GM19328 (cell line): ENCODE results near the gene TRPV6.

Experiments
- ATAC-seq: cut with Tn5 transposase; IDR thresholded peaks from one replicate; pipeline ENCODE4 v1.9.1; 2021; ENCODE audit warnings: mild to moderate bottlenecking, moderate library complexity; ENCODE audit not compliant: unreplicated experiment

TRPV6 gene

DNA sequence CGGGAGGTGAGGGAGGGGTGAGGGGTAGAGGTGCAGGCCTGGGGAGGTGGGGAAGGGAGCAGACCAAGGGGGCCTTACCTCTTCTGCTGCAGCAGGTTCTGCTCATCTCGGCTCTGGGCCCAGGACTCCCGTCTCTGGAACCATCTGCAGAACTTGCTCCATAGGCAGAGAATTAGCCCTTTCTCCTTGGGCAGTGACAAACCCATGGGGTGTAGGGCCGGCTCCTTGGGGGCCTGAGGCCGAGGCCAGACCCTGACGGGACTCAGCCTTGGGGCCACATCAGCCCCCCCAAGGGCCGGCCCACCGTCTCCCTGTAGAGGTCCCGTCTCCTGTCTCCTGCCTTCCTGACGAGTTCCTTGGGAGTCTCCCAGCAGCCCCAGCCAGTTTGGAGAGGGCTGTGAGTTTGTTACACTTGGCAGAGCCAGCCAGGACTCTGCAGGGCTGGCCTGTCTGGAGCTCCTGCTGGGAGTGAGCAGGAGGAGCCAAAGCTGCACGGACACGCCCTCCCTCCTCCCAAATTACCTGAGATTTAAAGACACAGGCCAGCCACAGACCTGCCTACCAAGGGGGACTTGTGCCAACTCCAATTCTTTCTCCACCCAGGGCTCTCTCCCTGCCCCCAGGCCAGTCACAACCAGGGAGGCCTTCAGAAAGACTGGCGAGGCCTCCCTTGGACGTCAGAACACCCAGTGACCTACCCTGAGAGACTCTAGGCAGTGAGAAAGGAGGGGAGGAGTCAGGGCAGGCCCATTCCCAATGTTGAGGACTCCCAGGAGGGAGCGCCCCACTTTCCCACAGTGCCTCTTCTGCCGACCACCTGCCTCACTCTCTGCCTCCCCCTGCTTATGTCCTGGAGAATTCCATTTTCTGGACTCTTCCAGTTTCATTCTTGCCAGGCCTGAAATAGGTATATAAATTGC is at the start of gene TRPV6:
TRPV6 (minus strand) TSS at position 435 of the 920 bp plus-strand sequence.
- ATAC-seq = no peak

DNA sequence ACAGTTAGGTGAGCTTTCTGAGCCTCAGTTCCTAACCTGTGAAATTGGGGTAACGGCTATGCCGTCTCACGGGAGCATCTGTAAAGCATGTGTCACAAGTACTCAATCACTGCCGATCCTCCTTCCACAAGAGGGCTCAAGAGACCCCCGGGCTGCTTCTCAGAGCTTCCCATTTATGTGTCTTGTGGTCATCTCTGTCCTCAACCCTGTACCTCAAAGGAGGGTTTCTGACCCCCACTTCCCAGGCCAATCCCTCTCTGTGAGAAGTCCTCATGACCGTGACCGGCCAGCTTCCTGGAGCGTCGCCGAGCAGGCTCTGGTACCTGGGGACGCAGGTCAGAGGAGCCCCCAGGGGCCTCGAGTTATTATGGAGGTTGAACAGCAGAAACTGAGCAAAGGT is 48.5 kb upstream of the TRPV6 start:
- ATAC-seq = no peak

DNA sequence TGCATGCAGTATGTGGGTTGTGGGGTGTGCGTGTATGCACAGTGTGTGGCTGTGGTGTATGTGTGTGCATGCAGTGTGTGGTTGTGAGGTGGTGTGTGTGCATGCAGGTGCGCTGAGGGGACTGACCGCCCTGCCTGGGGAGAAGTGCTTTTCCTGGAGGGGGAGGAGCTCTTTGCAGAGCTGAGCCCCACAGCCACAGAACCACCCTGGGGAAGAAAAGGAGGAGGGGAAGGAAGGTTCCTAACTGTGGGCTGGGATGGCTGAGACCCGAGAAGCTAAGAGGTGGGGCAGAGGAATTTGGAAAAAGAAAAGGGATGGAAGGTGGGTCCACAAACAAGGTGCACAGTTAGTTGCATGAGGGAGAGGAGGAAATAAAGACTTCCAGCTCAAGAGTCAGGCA is 48.1 kb upstream of the TRPV6 start, which contains the start of gene TRPV5:
TRPV5 (minus strand) TSS at position 123 of the 400 bp plus-strand sequence. CDS start 287 bp downstream, outside the sequence.
- ATAC-seq = no peak

DNA sequence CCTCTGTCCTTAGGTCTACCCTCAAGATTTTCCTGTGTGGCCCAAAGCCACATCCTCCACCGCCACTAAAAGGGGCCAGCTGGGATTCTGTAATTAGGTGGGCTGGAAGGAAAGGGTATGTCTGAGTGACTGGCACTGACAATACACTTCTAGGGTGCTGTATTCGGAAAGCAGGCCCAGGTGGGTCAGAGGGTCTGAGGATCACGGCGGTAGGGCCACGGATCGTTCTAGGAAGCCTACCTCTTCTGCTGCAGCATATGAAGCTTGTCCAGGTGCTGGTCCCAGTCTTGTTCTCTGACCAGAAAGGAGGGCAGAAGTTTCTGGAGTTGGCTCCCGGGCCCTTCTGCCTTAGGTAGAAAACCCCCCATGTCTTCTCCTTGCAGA is 47.5 kb upstream of the TRPV6 start:
- no peak for ATAC-seq

DNA sequence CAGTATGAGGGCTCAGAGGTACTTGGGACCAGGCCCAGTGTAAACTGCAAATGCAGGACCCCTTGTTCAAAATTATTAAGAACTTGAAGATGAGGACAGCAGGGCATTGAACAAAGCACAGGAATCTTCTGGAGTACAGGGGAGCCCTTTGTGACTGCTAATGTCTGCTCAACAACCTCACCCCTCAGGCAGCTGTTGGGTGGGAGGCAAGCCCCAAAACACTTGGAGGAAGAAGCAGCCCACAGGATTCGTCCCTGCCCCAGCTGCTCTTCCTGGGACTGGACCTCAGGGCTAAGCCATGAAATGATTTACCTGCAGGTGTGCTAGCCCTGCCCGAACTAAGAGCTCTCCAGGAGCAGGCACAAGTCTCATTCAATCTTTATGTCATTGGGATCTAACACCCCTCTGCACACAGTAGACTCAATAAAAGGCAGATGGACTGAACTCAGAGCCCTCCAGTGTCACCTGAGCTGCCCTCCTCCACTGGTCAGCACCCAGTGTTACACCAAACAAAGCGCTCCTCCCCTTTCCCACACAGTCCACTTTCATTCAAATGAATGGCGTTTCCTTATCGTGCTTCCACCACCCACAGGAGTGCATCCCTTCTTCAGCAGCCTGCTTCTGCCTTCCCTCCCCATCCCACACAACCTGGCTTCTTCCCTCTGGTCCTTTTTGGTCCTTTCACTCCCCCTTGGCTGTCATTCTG is 47.0 kb upstream of the TRPV6 start:
- no peak for ATAC-seq

DNA sequence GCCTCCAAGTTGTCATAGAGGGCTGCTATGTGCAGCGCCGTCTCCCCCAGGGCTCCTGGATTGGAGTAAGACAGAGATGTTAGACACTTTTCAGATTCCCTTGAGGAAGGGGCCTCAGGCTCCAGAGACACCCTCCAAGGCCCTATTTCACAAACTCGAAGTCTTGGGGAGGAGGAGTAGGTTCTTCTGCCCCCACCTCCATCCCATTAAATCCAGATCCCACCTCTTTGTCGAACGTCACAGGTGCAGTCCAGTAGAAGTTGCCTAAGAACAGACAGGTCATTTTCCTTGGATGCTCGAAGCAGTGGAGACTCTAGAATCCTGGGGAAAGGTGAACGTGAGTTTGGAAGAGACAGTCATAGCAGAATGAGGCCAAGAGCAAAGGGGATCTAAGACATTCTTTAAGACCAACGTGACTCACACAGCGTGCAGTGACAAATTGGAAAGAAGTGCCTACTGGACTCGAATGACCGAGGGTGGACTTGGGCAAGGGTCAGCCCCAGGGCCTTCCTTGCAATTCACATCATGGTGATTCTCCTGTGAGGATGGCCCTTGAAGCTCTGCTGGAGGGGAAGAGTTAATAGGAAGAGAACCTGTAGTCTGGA is 44.7 kb upstream of the TRPV6 start:
- no peak for ATAC-seq

DNA sequence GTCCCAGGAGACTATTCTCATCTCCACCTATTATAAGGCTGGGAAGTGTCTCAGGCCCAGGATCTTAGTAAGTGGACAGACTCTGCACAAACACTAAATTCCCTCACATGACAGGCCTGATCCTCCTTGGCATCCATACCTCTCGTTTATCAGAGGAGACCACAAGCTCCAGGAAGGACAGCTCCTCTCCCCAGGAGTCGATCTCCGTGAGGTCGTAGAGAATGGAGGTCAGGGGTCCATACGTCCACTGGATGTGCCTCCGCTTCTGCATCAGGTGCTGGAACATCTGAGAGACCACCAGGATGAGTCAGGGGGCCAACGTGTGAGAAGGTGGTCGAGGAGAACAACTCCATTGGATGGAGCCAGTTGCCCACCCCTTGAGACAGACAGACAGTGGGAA is 42.4 kb upstream of the TRPV6 start:
- no peak for ATAC-seq

DNA sequence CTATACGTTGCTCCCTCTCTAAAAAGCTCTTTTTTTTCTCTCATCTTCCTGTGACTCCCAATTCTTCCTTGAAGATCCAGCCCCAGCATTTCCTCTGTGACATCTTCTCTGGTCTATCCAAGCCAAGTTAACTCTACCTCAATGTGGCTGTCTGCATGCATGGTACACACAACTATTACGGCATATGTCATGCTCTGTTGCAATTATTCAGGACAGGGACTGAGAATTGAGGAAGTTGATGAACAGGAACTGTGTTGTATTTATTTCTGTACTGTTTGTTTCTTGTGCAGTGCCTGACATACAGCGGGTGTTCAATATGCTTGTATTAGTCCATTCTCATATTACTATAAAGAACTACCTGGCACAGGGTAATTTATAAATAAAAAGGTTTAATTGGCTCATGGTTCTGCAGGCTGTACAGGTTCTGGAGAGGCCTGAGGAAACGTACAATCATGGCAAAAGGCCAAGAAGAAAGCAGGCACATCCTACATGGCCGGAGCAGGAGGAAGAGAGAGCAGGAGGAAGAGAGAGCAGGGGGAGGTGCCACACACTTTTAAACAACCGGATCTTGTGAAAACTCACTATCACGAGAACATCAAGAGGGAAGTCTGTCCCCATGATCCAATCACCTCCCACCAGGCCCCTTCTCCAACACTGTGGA is 41.7 kb upstream of the TRPV6 start:
- ATAC-seq = no peak

DNA sequence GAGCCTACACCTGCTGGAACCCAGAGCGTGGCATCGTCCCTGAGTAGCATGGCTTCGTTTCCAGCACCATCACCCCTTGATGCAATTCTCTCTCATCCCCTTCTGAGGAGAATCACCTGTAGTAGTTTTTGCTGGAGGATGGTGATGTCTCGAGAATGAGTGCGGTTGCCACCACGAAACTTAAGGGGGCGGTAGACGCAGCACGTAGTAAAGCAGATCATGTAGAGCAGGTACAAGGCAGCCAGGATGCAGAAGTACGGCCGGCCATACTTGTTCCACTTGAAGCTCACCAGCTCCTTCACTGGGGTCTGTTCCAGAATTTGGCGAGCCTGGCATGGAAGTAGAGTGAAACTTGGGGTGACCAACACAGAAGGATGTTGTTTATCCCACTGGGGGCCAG is 39.9 kb upstream of the TRPV6 start:
- no peak for ATAC-seq

DNA sequence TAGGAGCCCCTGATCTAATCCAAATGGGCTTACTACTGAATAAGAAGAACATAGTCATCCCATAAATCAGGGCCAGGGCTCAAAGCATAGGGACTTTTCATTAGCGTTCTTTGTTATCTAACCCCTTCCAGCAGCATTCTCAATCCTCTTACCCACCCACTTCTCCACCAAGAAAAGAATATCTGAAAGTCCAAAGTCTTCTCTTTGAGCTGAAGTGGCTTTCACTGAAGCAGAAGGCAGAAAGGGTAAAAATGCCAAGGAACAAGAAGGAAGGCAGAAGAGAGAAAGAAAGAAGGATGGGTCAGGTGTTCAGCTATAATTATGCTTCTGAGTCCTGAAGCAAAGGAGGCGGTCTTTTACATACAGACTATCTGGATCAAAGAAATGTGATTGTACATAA is 37.8 kb upstream of the TRPV6 start:
- ATAC-seq = no peak

DNA sequence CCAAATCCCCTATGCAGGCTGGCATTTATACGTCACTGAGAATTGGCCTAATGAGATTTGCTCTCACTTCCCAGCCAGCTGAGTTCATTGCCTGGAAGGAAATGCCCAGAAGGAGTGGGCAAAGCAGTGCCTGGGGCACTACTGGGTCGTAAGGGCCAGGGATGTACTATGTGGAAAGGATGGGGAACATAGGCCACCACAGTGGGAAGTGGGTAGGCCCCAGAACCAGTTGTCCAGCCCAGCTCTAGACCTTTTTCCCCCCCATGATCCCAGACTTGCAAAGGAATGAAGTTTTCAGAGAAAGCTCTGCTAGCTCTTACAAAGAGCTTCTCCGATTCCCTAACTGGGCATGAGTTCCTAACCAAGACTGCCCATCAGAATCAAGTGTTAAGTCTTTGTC is 34.1 kb upstream of the TRPV6 start:
- no peak for ATAC-seq

DNA sequence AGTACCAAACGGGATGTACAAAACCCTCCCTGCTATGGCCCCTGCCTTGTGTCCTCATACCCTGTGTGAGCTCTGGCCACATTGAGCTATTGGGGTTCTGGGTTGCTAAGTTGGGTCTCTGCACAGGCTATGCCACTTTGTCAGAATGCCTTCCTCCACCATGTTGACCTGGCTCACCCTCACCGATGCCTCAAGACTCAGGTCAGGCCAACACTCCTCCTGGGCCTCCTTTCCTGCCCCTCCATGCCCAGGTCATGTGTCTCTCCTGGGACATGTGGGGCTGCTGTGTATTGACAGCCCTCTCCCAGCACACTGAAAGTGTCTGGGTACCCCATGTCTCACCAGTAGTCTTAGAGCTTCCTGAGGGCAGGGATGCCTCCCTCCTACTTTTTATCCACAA is 33.4 kb upstream of the TRPV6 start:
- no peak for ATAC-seq

DNA sequence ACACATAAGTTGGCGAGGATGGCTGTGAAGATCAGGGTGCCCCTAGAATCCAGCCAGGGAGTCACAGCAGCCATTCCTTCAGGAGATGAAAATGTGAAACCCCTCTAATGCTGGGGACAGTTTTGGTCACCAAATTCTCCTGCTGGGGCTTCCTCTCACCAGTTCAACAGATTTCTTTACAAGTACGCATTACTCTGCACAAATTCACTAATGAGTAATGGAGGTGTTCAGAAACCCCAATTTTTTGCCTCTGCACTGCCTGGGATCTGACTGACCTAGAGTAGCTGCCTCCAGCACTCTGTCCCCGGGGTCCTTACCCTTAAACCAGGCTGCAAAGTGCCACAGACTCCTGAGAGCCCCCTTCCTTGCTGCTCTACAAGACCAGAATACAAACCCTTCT is 31.9 kb upstream of the TRPV6 start:
- ATAC-seq = no peak

DNA sequence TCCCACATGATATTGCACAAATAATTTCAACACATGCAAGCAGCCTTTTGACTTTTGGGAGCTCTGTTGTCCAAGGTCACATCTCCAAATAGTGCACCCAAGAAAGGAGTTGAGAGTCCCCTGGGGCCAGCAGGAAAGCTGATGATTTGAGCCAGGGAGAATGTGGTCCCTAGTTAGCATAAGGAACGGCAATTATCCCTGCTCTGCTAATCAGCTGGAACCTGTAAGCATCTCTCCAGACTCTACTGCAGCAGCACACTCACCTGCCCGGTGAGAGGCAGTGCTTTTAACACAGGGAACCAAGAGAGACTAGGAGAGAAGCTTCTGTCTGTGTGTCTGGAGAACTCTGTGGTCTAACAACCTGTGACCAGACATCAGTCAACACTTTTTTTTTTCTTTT is 31.0 kb upstream of the TRPV6 start:
- no peak for ATAC-seq

DNA sequence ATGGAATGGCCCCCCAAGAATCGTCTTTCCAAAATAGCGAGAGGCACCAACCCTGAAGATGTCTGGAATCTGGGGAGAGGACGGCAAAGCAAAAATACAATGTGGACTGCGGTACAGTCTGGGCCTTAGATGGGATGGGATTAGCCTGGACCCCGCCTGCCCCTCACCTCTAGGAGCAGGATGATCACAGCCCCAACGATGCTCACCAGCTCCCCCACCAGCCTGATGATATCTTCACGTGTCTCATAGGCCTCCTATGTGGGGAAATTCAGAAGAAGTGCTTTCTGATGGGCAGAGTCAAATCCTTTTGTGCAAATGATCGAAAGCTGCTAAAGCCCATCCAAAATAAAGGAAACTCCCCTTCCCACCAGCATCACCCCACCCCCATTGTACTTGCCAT is 29.8 kb upstream of the TRPV6 start:
- no peak for ATAC-seq

DNA sequence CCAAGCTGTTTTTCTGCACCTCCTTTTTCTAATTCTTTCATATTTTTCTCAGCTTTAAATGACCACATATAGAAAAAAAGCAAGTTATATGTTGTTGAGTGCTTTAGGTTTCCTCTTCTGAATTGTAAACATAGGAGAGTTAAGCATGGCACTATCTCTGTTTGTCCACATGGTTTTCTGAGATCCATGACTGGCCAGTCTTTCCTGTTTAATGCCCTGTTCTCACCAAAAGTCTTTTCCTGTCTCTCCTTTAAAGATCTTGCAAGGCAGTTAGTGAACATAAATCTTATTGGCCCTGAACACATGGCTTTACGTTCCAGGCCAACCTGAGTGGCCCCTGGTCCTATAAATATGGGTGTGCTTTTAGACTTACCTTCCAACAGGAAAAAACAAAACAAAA is 28.6 kb upstream of the TRPV6 start:
- no peak for ATAC-seq

DNA sequence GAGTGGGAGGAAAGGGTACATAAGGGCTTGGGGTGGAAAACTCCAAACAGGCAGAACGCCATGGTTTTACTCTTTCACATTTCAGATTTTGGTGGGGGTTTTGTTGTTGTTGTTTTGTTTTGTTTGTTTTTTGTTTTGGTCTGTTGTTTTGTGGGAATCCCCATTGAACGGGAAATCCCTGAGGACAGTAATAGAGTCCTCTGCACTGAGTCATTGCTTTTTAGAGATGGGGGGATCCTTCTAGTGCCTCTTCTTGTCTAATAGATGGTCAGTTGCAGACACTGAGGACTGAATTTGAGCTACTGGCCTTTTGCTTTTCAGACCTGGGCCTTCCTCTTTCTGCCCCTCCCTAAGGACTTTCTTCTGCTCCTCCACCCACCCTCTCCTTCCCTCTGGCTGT is 28.0 kb upstream of the TRPV6 start:
- no peak for ATAC-seq

DNA sequence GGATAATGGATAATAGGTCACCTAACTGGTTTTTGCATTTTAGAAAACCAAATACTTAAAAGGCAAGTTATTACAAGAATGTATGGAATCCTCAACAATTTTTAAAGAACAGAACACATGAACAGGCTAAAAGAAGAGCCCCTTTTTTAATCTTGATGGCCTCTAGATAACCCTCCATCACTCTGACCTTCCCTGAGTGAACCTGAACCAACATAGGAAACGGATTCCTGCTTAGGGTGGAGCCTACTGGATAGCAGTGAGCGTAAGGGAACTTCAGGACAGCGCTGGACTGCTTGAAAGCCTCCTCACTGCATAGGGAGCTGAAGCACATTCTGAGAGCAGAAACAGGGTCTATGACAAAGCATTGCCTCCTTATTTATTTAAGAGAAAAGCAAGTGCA is 27.5 kb upstream of the TRPV6 start:
- no peak for ATAC-seq

DNA sequence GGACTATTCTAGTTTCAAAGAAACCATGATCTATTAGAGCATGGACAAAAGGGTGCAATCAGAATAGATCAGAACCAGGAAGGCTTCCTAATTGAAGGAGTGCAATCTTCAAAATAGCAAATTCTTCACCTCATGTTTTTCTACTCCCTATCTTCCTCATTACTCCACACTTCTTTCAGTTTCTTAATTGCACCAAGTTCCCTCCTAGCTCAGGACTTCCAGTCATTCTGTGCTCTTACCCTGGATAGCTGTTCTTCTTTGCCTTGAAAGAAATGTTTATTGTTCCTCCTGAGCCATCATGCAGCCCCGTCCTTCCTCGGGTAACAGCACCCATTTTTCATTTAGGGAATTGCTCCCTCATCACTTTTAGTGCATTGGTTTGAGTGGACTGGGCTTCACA is 24.9 kb upstream of the TRPV6 start:
- no peak for ATAC-seq

DNA sequence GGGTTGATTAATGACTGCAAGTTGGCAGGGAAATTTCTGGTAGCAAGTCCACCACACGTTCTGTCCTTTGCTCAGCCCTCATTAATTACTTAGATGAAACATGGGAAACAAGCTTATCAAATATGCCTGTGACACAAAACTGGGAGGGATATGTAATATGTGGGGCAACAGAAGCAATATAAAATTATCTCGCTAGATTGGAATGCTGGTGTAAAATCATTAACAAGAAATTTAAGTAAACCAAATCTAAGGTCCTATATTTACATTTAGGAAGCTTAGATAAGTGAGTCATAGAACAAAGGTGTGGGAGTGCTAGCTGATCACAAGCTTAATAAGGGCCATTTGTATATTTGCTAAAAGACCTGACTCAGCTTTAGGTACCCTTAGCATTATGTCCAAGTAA is 24.5 kb upstream of the TRPV6 start:
- no peak for ATAC-seq
